ENCODE results near the gene QRICH2.

The QRICH2 gene

DNA sequence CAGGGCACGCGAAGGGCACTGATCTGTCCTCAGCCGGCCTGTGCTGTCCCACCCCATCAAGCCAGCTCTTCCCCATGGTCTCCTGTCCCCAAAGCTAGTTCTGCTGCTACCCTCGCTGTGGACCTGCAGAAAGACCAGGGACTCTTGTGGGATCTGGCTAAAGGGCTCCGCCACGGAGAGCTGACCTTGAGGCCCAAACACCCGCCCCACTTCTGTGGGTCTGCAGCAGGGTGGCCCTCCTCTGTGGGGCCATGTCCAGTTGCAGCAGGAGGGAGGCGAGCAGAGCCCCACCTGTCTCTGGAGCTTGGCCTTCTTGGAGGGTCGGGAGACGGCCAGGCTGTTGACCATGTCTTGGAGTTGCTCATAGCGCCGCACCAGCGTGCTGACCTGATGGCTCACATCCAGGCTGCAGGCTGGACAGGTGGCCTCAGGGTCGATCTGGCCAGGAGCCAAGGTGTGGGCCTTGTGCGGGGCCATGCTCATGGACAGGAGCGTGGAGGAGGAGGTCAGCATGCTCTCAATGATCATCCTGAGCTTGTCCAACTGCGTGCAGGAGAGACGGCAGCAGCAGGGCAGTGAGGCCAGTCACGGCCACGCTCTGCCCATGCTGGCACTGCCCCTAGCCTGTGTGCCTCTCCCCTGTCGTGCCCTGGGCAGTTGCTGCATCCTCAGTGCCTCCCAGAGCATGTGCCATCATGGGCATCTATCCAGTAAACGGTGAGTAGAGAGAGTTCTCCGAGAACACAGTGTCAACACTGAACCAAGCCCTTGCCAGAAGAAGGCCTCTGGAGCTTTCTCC lies 26.3 kb downstream of the QRICH2 start:
- DNase-seq = no peak
- in situ Hi-C loops (cut with MboI; ENCODE audit: low pct_unique_long_range_greater_than_20kb, low sequenced_read_pairs) = loop anchor here (25.0 kb wide), 1 partner anchor 269 kb away; the partner anchor contains the start of gene CDK3

DNA sequence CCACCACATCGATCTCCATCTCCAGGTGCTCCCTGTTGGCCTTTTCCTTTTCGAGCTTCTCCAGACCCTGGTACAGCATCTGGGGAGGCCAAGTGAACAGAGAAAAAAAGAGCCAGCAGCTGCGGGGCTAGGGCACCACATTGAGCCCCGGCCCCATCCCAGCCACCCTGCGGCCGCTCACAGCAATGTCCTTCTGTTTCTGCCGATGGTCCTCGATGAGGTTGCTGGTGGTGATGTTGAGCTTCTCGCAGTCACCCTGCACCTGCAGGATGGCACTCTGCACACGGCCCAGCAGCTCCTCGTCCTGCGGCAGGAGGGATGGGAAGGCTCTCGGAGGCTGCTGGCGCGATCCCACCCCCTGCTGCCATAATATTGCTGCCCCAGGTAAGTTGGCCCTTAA lies 27.4 kb downstream of the QRICH2 start:
- no peak for DNase-seq
- in situ Hi-C loops (cut with MboI; ENCODE audit: low pct_unique_long_range_greater_than_20kb, low sequenced_read_pairs) = loop anchor here (25.0 kb wide), 1 partner anchor 268 kb away; the partner anchor contains the start of gene CDK3

DNA sequence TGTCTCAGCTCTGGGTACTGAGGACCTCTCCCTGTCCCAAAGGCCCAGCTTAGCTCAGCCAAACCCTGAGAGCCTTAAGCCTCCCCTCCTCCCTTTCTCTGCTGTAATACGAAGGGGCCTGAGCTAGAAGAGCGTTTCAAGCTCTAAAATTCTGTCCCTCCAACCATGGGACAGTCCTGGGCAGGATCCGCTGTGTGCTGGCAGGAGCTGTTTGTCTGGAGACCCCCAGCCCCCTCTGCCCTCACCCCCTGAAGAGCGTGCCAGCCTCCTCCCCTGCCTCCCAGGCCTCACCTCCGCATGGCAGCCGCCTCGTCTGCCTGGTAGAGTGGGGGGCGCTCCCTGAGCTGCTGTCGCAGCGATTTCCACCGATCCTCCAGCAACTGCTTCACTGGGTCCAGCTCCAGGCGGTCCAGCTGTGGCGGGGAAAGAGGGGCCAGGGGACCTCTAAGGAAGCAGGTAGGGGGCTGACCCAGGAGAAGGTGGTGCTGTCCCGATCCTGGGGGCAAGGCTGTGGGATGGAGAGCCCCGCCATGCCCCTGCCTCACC lies 28.3 kb downstream of the QRICH2 start:
- DNase-seq = no peak
- in situ Hi-C loops (cut with MboI; ENCODE audit: low pct_unique_long_range_greater_than_20kb, low sequenced_read_pairs) = loop anchor here (10.0 to 25.0 kb wide), 2 partner anchors 155 to 268 kb away; partner anchors contain the start of gene CDK3

DNA sequence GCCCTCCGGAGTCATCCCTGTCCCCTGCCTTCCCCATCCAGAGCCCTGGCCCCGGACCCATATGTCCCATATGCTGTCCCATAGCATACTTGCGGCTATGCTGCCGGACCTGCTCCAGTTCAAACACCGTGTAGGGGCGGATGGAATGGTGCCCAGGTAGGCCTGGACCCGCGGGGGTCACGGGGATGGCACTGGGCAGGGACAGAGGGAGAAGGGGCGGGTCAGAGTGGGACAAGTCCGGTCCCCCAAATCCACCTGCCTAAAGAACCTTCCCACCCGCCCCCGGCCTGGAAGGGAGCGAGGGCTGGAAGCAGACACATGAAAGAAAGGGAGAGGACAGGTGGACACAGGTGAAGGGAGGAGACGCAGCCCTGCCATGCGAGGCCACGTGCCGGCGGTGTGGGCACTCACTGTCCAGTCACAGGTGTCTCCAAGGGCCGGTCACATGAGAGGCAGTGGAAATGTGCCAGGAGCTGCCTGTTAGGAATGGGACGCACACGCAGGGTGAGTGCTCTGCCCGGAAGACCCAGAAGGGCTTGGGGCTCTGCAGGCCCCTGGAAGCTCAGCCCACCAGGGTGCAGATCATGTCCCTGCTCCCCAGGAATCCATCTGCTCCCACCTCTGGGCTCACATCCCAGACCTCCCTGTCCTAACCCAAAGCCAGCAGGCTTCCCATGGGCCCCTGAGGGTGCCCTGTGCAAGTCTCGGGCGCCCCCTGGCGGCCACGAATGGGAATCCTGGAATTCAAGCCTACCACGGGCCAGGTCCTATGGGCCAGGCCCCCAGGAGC lies 28.9 kb downstream of the QRICH2 start:
- peak; percentile 81 for DNase-seq
- in situ Hi-C loops (cut with MboI; ENCODE audit: low pct_unique_long_range_greater_than_20kb, low sequenced_read_pairs) = loop anchor here (10.0 to 25.0 kb wide), 2 partner anchors 154 to 267 kb away; partner anchors contain the start of gene CDK3

DNA sequence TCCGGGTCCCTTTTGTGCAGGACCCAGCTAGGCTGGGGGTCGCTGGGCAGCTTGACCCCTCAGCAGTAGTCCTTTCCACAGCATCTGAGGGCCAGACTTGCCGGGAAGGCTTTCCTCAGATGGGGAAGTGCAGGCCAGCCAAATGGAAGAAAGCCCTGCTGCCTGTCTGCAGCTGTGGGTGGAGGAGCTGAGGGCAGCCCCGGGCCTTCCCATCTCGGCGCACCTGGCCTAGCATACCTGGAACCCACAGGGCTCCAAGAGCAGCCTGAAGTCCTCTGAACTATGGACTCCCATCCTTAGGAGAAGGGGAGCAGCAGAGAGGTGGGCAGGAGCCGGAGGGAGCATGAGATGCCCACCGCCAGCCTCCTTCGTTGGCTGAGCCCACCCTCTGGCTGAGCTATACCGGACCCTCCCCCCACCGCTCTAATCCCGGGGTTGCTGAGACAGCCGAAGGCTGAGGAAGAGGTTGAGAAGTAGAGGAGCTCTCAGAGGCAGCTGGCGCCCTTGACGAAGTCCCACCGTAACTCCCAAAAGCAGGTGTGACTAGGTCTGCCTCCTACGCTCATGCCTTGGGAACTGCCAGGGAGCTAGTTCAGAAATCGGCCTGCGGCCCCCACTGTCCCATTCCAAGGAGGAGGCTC lies 29.7 kb downstream of the QRICH2 start:
- in situ Hi-C loops (cut with MboI; ENCODE audit: low pct_unique_long_range_greater_than_20kb, low sequenced_read_pairs) = loop anchor here (10.0 to 25.0 kb wide), 2 partner anchors 154 to 266 kb away; partner anchors contain the start of gene CDK3

DNA sequence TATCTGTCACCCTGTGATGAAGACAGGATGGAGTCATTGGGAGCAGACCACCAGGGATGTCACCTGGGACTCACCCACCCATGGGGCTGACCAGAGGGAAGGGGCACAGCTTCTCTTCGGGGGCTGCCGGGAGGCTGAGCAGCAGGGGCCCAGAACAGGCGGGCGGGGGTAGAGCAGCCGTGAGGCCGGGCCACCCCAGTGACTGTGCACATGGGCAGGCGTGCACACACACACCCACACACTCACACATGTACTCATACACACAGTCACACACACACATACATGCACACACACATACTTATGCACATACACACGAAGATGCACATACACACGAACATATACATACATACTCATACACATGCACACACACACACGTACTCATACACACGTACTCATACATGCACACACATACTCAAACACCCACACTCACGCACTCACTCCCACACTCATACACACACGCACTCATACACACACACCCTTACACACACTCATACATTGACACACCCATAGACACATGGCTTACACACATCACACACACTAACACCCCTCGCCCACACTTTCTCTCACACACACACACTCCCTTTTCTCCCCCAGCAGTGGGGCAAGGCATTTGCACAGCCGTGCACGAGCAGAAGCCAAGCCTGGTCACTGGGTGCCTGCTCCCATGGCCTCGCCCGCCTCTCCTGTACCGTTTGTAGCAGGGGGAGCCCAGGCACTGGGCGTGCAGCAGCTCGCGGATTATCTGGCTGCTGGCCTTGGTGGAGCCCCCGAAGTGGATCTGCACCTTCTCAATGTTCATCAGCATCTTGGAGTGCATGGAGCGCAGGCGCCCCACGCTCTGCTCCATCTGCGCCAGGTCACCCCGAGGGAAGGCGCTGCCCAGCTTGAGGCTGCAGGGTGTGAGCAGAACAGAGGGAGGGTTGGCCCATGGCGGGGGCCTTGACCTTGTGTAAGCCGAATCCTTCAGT lies 30.5 kb downstream of the QRICH2 start:
- no peak for DNase-seq
- in situ Hi-C loops (cut with MboI; ENCODE audit: low pct_unique_long_range_greater_than_20kb, low sequenced_read_pairs) = loop anchor here (10.0 to 25.0 kb wide), 2 partner anchors 153 to 265 kb away; partner anchors contain the start of gene CDK3

More for the DNA sequence above, 29.7 kb downstream of the QRICH2 start:
- DNase-seq = no peak

DNA sequence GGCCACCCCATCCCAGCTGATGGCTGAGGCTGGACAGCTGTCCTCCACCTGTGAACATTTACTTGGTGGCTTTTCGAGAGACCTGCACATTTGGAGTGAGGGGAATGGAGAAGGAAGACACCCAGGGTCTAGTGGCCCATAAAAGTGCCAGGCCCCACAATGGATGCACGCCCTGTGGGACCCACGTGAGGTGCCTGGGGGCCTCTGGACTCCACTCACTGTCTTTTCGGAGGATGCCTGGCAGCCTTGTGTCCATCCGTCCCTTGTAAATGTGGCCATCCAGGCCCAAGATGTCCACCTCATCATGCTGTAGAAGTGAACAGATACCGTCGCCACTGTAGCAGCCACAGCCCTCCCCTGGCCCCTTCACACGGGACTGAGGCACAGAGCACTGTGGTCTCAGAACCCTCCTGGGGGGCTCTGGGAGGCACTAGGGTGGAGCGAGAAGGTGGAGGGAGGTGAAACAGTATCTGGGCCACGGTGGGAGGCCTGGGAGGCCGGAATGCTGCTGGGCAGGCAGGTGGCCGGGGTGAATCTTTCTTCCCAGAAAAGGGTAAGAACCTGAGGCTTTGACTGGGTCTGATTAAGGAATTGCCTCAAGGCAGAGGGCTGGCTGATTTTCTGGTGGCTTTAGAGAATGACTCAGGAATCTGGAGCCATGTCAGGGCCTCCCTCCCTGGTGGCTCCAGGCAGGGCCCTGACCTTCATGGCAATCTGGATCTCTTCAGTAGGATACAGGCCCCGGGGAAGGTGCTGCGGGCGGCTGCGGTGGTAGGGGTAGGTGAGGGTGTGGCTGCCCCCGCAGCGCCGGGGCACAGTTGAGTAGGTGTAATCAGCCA lies 31.4 kb downstream of the QRICH2 start:
- in situ Hi-C loops (cut with MboI; ENCODE audit: low pct_unique_long_range_greater_than_20kb, low sequenced_read_pairs) = loop anchor here (10.0 to 25.0 kb wide), 2 partner anchors 152 to 264 kb away; partner anchors contain the start of gene CDK3
- DNase-seq = no peak

DNA sequence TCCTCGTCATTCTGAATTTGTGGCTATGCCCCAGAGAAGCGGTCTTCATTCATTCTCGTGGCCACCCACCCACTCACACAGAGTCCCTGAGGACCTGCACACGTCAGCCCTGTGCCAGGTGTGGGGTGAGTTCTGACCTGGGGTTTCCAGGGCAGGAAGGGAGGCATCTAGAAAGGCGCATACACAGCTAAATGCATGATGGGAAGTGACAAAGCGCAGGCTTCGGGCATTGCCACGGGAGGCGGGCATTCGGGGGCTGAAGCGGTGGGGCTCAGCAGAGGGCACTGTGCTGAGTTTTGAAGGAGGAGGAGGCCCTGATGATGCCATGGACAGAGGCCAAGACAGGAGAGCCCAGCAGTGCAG lies 32.0 kb downstream of the QRICH2 start:
- in situ Hi-C loops (cut with MboI; ENCODE audit: low pct_unique_long_range_greater_than_20kb, low sequenced_read_pairs) = loop anchor here (10.0 to 25.0 kb wide), 2 partner anchors 151 to 264 kb away; partner anchors contain the start of gene CDK3
- no peak for DNase-seq

DNA sequence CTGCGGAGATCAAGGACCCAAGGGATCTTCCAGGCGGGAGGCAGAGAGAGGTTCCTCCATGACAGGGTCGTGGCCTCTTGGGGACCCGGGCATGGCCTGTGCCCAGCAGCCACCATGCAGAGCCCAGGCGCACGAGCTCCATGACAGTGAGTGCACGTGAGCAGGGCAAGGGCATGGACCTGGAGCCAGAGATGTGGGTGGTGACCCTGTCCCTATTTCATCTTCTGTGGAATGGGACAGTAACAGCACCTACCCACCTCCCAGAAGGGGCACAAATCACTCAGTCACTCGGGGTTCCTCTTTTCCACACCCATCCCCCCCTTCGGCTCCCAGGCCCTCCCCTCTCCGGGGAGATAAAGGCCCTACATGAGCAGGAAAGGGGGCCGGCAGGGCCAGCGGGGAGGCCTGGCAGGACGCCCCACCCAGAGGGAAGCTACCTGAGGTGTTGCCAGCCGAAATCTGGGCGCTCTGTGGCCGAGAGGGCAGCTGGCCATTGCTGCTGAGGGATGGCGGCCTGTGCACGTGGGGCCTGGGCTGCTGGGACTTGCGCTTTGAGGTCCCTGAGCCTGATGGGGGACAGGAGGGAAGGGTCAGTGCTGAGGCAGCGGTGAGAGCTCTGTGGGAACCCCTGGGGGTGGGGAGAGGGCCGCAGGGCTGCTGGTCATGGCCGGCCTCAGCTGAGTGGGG lies 32.6 kb downstream of the QRICH2 start:
- in situ Hi-C loops (cut with MboI; ENCODE audit: low pct_unique_long_range_greater_than_20kb, low sequenced_read_pairs) = loop anchor here (10.0 to 25.0 kb wide), 2 partner anchors 151 to 263 kb away; partner anchors contain the start of gene CDK3
- no peak for DNase-seq

DNA sequence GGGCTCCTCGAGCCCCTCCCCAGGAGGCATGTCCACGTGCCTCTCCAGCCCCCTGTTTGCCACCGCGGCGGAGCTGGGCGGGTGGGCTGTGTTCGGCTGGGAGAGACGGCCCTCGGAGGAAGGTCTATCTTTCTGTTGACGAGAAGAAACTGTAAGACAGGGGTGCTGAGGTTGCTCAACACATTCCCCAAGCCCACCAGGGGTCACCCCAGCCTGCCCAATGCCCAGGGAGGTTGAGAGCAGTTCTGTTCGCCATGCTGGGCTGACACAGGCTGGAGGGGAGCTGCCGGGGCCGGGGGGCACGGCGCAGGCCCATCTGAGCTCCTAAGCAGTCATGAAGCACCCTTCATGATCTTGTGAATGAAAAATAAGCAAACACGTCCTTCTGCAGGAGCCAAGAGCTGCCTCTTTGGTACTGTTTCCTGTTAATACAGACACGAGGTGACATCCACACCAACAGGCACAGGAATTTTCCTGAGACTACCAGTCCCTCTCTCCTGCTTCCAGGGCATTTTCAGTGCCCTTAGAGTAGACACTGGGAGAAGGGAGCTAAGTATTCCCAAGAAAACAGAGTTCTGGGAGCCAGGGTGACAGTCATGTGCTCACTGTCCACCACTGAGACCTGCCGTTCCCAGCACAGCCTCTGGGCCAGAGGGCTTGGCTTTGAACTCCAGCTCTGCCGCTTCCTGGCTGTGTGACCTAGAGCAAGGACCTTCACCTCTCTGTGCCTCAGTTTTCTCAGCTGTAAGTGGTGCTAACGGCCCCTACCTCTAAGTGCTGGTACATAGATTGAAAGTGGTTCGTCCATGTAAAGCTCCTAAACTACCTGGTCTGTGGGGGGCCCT lies 33.7 kb downstream of the QRICH2 start:
- no peak for DNase-seq
- in situ Hi-C loops (cut with MboI; ENCODE audit: low pct_unique_long_range_greater_than_20kb, low sequenced_read_pairs) = loop anchor here (10.0 kb wide), 1 partner anchor 150 kb away; no protein-coding TSS in a partner anchor

DNA sequence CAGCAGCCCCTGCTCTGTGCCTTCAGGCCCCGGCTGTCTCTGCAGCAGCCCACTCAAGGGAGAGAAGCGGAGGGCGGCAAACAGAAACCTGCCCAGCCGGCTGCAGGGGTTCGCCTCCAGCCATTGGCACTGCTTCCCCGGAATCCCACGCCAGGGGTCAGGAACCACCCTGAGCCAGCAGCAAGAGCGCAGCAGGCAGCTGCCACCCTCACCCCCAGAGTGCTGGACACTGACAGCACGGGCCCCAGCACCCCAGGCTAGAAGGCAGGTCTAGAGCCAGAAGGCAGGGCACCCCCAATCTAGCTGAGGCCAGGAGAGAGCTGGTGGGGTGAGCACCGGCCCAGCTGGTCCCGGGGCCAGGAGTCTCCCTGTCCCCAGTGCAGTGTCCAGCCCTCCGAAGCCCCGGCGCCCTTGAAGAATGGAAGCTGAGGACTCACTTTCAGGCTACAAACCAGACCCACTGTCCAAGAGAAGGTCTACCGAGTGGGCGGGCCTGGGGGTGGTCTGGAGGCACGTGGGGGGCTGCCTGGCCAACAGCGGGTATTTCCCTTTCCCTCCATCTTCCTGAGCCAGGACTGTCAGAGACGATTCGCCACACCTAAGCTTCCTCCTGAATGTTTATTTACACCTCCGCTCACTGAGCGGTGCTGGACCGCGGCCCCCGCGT lies 34.5 kb downstream of the QRICH2 start:
- in situ Hi-C loops (cut with MboI; ENCODE audit: low pct_unique_long_range_greater_than_20kb, low sequenced_read_pairs) = loop anchor here (10.0 kb wide), 1 partner anchor 149 kb away; no protein-coding TSS in a partner anchor

DNA sequence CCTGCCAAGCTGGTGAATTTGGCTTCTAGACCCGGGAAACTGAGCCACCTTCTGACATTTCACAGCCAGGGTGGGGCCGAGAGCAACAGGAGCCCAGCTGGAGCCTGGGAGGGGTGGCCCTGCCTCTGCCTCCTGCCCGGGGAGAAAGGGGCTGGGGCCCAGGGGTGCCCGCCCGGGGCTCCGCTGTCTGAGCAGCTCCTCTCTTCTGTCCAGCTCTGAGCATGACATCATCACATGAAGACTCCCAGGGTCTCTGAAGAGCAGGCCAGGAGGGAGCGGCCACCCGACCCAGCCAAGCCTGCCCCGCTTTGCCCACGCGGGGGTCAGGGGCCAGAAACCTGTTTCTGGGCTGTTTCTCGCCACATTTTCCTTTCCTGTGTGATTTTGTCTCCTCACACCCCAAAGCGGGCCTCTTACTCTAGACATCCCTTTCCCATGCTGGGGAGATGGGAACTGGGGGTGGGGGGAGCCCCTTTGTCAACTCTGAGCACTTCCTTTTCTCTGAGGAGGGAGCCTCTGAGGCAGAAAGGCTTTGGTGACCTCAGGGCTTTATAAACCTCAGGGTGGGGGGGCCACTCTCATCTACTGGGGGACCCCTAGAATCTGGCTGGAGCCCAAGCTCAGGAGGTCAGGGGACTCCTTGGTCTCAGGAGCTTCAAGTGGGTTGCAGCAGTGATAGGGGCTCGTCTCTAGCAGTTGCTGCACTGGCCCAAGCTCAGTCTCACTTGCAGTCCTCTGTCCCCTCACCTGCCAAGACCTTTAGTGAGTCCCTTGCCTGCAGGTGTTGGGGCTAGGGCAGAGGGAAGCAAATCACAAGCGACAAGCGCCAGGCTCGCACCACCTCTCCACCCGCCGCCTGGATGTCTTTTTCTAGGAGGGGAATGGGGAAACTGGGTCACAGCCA lies 35.3 kb downstream of the QRICH2 start:
- in situ Hi-C loops (cut with MboI; ENCODE audit: low pct_unique_long_range_greater_than_20kb, low sequenced_read_pairs) = loop anchor here (10.0 kb wide), 1 partner anchor 148 kb away; no protein-coding TSS in a partner anchor
- no peak for DNase-seq

More for the DNA sequence above, 34.5 kb downstream of the QRICH2 start:
- no peak for DNase-seq

DNA sequence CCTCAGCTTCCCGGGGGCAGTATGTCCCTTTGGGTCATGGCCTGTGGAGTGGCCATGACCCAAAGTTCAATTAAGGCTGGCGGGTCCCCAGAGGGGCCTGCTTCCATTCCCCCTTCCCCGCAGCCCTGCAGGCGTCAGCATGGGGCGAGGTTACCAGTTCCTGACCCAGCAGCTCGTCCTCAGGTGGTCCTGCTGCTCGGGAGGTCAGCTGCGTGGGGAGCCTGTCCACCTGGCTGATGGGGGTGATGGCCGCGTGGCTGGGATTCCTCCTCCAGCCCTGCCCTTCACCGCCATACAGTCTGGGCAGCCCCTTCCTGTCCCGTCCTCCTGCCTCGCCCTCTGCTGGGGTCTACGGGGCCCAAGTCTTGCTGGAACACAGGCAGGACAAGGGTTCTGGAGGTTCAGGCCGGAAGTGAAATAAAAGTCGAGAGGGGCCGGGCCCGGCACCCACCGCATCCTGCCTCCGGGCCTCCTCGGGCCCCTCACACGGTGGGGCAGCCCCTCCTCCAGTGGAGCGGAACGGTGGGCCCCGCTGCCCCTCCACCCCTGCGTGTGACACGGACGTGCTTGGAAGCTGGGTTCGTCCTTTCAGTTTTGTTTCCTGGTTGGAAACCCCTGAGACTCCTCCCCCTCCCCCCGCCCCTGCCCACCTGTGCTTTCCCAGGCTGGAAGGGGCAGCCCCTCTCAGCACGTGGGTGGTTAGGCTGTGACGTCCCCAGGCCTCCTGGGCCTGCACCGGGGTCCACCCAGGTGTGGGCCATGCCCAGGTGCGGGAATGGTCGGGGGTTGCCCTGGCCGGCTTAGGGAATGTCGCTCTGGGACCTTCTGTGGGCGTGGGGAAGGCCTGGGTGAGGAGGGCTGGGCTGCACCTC lies 36.2 kb downstream of the QRICH2 start:
- in situ Hi-C loops (cut with MboI; ENCODE audit: low pct_unique_long_range_greater_than_20kb, low sequenced_read_pairs) = loop anchor here (10.0 kb wide), 1 partner anchor 147 kb away; no protein-coding TSS in a partner anchor
- no peak for DNase-seq

All from KBM-7 (cell line).